Mononuclear cell (primary cell): ENCODE data around the gene GFPT1. TPM values are rescaled to one million over a fixed set of nuclear protein-coding genes. Genes with fewer than 3 reads are reported as not detected.
"Not testable (repeated sequence)": the region's sequence is repeated elsewhere in the genome, so short reads cannot be mapped to it uniquely, and the experiment has no call there.

Experiments used
- H3K27me3 ChIP-seq: 2 replicates; pipeline ENCODE4 v1.6.0; 2011; ENCODE audit warnings: low read length, control low read depth; ENCODE audit not compliant: insufficient read depth
- H3K4me1 ChIP-seq: 2 replicates; pipeline ENCODE4 v1.5.1; 2011; ENCODE audit warnings: mild to moderate bottlenecking, low read length, control low read depth; ENCODE audit not compliant: insufficient read depth
- H3K4me3 ChIP-seq: 2 replicates; pipeline ENCODE4 v1.5.1; 2011; ENCODE audit warnings: mild to moderate bottlenecking, low read length, moderate library complexity
- H3K9me3 ChIP-seq: 2 replicates; pipeline ENCODE4 v1.5.1; 2011; ENCODE audit warnings: low read depth, mild to moderate bottlenecking, control low read depth, low read length
- total RNA-seq: library from RNA; depleted of rRNA; stranded (reverse); fragments of >200 nt; gene quantifications from one replicate; pipeline ENCODE4 v1.2.3, GENCODE V29; 2012

Gene GFPT1
- total RNA-seq, 1 donor: 23.9 TPM

DNA sequence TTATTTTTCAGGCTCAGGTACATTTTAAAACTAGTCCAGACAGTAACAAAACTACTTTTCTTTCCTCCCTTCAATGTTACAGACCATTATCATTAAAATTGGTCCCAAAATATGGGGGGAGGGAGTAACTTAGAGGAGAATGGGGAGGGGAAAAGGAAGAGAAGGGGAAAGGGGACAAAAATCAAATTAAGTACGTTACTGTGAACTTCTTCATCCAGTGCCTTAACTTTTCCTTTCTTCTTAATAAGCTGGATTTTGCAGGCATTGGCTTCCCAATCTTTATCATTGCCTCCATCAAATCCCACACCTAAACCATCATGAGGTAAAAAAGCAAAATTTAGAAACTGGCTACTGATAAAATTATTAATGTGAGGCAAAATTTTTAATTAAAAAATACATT, 17.2 kb downstream of the GFPT1 start:
- H3K4me1 ChIP-seq: no peaks in the 10 kb centered on the region
- no peaks in the 10 kb centered on the region for H3K27me3 ChIP-seq

DNA sequence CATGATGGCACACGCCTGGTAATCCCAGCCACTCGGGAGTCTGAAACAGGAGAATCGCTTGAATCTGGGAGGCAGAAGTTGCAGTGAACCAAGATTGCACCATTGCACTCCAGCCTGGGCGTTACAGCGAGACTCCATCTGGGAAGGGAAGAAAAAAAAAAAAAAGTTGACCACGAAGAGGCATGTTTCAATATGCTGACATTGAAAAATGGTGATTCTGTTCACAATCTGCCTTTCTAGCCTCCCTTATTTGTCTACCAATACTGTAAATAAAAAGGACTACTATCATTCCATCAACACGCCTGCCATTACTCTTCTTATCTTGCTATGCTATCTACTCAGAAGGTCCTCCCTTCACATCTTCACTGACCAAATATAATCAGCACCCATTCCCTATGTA, 18.4 kb downstream of the GFPT1 start:
- Histone ChIP-seq H3K4me1 (no peaks in the 10 kb centered on the region), H3K4me3 (no peak overlapping the region), H3K9me3 (no peaks in the 10 kb centered on the region), H3K27me3 (no peaks in the 10 kb centered on the region)

More for the DNA sequence above, 17.2 kb downstream of the GFPT1 start:
- no peak overlapping the region for H3K4me3 ChIP-seq
- H3K9me3 ChIP-seq: no peaks in the 10 kb centered on the region

DNA sequence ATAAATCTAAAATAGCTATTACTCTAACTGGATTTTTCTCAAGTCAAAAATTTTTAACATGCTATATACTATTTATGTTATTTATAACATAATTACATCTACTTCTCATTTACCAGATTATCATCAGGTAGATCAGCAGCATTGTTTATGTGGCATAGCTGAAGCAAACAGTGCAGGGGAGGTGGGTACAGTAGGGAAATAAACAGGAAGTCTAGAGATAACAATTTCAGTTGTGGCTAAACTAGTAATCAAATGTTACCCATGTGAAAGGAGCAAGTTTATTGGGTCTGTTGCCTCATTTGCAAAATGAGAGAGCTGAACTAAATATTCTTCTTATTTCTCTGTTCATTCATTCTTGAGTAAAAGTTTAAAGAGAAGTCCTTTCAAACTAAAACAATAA, 27.7 kb downstream of the GFPT1 start:
- no peaks in the 10 kb centered on the region for H3K9me3 ChIP-seq
- no peak overlapping the region for H3K4me3 ChIP-seq
- H3K4me1 ChIP-seq: no peaks in the 10 kb centered on the region
- no peaks in the 10 kb centered on the region for H3K27me3 ChIP-seq

DNA sequence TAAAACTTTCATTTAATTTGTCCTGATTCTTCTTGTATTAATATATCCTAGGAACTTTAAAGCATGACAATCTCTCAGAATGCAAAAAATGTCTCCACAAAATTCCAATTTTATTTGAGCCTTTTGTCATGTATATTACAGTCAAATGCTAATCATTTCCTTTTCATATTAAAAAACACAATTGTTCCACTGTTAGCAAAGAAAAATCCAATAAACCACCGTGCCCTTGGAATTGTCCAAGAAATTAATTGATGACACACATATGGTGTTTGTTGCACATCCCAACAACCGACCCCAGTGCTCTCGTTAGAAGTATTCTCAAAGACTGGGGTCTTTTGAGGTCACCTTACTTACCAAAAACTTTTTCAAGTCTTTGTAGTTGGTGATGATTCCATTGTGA, 28.1 kb downstream of the GFPT1 start:
- no peaks in the 10 kb centered on the region for H3K27me3 ChIP-seq
- no peak overlapping the region for H3K4me3 ChIP-seq
- H3K4me1 ChIP-seq: no peaks in the 10 kb centered on the region
- no peaks in the 10 kb centered on the region for H3K9me3 ChIP-seq

DNA sequence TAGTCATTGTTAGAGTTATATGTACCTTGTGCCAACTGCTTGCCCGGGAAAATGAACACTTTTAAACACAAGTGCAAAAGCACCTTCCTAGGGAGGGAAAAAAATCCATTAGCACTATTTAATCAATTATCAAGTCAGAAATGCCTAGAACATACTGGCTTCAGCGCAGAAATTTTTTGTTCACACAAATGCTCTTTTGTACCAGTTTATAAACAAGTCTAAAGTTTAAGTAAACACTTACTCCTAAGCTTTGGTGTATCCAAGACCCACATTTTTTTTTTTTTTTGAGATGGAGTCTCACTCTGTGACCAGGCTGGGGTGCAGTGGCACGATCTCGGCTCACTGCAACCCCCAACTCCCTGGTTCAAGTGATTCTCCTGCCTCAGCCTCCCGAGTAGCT, 30.6 kb downstream of the GFPT1 start:
- no peaks in the 10 kb centered on the region for H3K4me1 ChIP-seq
- no peaks in the 10 kb centered on the region for H3K27me3 ChIP-seq
- H3K9me3 ChIP-seq: no peaks in the 10 kb centered on the region
- H3K4me3 ChIP-seq: no peak overlapping the region

DNA sequence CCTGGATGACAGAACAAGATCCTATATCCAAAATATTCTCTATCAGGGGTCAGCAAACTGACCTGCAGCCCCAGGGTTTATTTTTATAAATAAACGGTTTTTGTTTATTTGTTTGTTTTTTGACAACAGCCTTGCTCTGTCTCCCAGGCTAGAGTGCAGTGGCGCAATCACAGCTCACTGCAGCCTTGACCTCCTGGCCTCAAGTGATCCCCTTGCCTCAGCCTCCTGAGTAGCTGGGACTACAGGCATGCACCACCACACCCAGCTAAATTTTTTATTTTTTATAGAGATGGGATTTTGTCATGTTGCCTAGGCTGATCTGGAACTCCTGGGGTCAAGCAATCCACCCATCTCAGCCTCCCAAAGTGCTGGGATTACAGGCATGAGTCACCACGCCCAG, 32.1 kb downstream of the GFPT1 start:
- not testable (repeated sequence) for H3K4me3 ChIP-seq, H3K27me3 ChIP-seq, H3K4me1 ChIP-seq, H3K9me3 ChIP-seq

DNA sequence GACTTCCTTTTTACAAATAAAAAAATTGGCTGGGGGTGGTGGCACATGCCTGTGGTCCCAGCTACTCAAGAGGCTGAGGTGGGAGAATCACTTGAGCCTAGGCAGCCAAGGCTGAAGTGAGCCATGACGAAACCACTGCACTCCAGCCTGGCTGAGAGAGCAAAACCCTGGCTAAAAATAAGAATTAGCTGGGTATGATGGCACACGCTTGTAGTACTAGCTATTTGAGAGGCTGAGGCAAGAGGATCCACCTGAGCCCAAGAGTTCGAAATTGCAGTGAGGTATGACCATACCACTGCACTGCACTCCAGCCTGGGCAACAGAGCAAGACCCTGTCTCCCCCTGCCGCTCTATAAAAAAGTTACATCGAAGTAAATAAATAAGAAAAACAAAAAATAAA, 33.7 kb downstream of the GFPT1 start:
- Histone ChIP-seq H3K9me3 (no peaks in the 10 kb centered on the region), H3K4me1 (no peaks in the 10 kb centered on the region), H3K4me3 (no peak overlapping the region), H3K27me3 (no peaks in the 10 kb centered on the region)

DNA sequence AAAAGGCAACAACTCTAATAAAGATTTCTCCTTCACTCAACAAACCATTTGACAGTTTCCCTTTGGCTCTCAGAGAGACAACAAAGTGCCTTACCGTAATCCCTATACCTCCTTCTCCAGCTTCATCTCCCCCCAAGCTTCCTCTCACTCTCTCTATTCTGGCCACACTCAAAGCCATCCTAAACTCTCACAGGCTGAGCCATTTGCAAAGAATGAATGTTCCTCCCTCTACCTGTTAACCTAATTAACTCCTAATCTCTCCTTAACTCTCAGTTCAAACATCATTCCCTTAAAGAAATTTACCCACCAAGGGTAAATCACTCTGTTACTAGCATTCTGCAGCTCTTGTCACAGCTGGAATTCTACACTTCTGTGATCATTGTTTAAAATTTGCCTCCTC, 38.2 kb downstream of the GFPT1 start:
- no peaks in the 10 kb centered on the region for H3K27me3 ChIP-seq
- peaks cover 3% of the 10 kb centered on the region for H3K4me1 ChIP-seq
- H3K4me3 ChIP-seq: no peak overlapping the region

DNA sequence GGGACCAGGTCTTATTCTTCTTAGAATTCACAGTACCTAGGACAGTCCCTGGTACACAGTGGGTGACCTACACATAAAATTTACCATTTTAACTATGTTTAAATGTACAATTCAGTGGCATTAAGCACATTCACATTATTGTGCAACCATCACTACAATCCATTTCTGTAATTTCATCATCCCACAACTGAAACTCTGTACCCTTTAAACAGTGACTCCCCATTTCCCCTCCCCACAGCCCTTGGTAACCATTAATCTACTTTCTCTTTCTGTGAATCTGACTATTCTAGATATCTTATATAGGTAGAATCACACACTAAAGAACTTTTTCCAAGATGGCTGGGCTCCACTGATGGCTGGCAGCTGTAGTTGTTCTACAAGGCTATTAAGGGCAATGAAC, 41.6 kb downstream of the GFPT1 start:
- Histone ChIP-seq H3K4me1 (peaks cover 3% of the 10 kb centered on the region), H3K4me3 (no peak overlapping the region), H3K27me3 (no peaks in the 10 kb centered on the region), H3K9me3 (no peaks in the 10 kb centered on the region)

More for the DNA sequence above, 38.2 kb downstream of the GFPT1 start:
- no peaks in the 10 kb centered on the region for H3K9me3 ChIP-seq

DNA sequence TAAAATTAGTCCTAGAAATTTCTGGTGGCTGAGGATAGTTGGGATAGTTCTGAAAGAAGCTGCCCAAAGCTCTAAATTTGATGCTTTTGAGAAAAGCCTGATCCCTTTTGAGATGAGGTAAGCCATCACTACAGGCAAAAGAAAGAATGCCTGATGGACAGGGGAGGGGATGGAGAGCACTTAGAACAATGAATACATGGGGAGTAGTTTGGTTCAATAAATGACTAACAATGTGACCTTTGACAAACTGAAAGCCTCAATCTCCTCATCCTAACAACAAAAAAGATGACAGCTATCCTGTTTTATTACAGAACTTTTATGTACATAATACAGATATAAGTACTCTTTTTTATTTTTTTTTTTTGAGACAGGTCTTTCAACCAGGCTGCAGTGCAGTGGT, 42.7 kb downstream of the GFPT1 start:
- H3K4me3 ChIP-seq: no peak overlapping the region
- no peaks in the 10 kb centered on the region for H3K9me3 ChIP-seq
- H3K27me3 ChIP-seq: no peaks in the 10 kb centered on the region
- peaks cover 3% of the 10 kb centered on the region for H3K4me1 ChIP-seq

DNA sequence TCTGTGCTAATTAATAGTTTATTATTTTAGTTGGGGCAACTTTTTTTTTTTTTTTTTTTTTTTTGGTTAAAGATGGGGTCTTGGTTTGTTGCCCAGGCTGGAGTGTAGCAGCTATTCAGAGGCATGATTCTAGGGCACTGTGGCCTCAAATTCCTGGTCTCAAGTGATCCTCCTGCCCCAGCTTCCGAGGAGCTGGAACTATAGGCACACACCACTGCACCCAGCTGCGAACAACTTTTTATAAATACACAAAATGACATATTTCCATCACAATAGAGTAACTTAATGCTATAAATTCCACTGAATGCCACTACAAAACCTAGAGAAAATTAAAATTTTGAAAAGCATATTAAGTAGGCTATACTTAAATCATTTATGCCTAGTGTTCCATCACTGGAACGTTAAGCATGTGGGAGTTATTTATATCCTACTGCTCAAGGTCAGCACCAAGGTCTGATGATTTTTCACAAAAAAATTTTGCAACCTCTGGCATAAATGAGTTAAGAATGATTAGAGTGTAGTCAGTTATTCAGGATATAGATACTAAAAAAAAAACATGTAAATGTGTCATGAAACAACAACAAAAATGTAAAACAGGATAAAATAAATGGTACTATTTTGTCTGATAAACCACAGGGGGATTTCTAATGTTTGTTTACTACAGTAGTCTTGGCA, 46.8 kb downstream of the GFPT1 start:
- H3K4me1 ChIP-seq: no peaks in the 10 kb centered on the region
- H3K4me3 ChIP-seq: no peak overlapping the region
- H3K27me3 ChIP-seq: no peaks in the 10 kb centered on the region
- H3K9me3 ChIP-seq: no peaks in the 10 kb centered on the region

DNA sequence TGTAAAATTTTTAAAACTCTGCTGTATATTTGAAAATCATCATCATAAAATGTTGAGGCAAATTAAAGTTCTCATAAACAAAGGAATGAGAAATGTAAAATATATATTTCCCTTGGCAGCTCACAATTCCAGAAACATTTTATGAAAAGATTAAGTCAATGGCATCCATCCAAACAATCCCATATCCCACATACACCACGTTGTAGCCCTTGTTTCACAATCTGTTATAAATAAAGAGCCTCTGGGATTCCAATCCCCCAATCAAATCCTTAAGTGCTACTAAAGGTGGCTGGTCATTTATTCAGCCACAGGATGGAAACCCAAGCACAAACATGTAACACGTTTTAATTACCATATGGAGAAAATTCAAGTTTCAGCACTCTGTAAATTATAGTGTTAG, 51.7 kb downstream of the GFPT1 start:
- no peaks in the 10 kb centered on the region for H3K4me1 ChIP-seq
- H3K4me3 ChIP-seq: no peak overlapping the region
- H3K27me3 ChIP-seq: no peaks in the 10 kb centered on the region

DNA sequence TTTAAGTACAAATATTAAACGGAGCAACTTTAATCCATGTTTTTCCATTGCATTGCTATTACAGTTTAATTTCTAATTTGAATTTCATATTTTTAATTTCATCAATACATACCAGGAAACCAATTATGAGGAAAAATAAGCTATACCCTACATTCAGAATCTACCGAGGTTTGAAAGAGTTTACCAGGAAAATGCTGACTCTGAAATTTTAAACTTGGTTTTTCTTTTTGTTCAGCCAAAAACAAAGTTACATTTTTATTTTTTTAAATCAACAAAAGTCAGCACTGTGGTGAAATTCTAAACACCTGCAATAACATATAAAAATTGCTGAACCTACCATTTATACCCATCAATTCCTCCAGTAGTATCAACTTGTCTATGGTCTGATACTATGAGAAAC, 53.7 kb downstream of the GFPT1 start:
- Histone ChIP-seq H3K9me3 (no peaks in the 10 kb centered on the region), H3K27me3 (no peaks in the 10 kb centered on the region), H3K4me3 (no peak overlapping the region), H3K4me1 (no peaks in the 10 kb centered on the region)

More for the DNA sequence above, 51.7 kb downstream of the GFPT1 start:
- no peaks in the 10 kb centered on the region for H3K9me3 ChIP-seq

DNA sequence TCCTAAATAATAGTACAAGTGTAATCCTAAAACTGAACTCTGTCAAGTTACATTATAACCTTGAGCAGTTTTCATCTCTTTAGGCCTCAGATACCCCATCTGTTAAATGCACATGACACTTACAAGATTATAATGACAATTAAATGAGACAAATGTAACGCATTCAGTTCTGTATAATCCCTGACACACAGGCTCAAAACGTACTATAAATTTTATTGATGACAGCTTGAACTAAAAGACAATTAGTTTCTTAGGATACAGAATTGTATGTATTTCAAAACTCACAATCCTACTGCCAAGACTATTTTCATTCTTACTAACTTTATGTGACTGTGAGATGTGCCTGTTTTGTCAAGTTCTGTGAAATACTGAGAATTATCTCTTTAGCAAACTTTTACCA, 56.2 kb downstream of the GFPT1 start:
- no peaks in the 10 kb centered on the region for H3K27me3 ChIP-seq
- H3K4me3 ChIP-seq: no peak overlapping the region
- H3K9me3 ChIP-seq: no peaks in the 10 kb centered on the region
- no peaks in the 10 kb centered on the region for H3K4me1 ChIP-seq

DNA sequence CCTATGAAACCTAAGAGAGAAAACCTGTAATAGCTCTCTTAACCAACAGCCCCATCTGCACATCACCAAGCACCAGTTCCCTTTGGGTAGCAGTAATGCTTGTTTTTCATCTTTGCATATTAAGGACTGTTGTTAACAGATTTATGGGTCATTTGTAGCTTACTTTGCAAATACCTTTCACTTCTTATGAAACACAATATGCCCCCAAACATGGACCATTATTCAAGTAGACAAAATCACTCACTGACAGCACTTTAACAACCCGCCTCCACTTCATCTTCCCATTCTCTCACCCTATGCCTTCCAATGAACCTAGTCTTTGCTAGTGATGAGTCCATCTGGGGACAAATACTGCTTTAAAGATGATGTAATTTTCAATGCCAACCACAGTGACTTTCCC, 64.4 kb downstream of the GFPT1 start:
- no peaks in the 10 kb centered on the region for H3K9me3 ChIP-seq
- no peaks in the 10 kb centered on the region for H3K4me1 ChIP-seq
- no peaks in the 10 kb centered on the region for H3K27me3 ChIP-seq
- no peak overlapping the region for H3K4me3 ChIP-seq

DNA sequence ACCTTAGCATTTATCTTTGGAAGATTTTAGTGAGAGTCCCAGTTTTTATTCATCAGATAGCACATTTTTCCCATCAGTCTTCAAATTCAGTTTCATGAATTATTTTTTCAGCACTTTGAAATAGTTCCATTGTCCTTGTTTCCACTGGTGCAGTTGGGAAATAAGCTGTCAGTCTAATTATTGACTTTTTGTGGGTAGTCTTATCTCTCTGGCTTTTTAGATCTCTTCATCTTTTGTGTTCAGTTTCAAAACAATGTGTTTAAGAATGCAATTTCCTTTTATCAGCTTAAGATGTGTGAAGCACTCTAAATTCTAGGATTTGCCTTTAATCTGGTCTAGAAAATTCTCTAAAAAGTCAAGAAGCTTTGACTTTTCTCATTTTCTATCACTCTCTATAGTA, 70.5 kb downstream of the GFPT1 start:
- no peaks in the 10 kb centered on the region for H3K27me3 ChIP-seq
- no peaks in the 10 kb centered on the region for H3K4me1 ChIP-seq
- H3K9me3 ChIP-seq: no peaks in the 10 kb centered on the region
- no peak overlapping the region for H3K4me3 ChIP-seq
